Endometrial microvascular endothelial cells (primary cell): ENCODE measurements around the gene COL5A3. TPM values are rescaled to one million over a fixed set of nuclear protein-coding genes. Genes with fewer than 3 reads are reported as not detected.

Experiments used
- in situ Hi-C: cut with HindIII; loops from 2 replicates; pipeline ENCODE4 v1.10.0; 2017; ENCODE audit warnings: low sequenced_read_pairs, low pct_unique_long_range_greater_than_20kb; ENCODE audit errors: inconsistent ontology term
- total RNA-seq: library from RNA; depleted of rRNA; stranded (reverse); fragments of >200 nt; gene quantifications from one replicate; pipeline ENCODE4 v1.2.3, GENCODE V29; 2015; ENCODE audit errors: inconsistent ontology term

Gene COL5A3
- total RNA-seq, 1 donor from 2014 or later = 0.28 TPM

DNA sequence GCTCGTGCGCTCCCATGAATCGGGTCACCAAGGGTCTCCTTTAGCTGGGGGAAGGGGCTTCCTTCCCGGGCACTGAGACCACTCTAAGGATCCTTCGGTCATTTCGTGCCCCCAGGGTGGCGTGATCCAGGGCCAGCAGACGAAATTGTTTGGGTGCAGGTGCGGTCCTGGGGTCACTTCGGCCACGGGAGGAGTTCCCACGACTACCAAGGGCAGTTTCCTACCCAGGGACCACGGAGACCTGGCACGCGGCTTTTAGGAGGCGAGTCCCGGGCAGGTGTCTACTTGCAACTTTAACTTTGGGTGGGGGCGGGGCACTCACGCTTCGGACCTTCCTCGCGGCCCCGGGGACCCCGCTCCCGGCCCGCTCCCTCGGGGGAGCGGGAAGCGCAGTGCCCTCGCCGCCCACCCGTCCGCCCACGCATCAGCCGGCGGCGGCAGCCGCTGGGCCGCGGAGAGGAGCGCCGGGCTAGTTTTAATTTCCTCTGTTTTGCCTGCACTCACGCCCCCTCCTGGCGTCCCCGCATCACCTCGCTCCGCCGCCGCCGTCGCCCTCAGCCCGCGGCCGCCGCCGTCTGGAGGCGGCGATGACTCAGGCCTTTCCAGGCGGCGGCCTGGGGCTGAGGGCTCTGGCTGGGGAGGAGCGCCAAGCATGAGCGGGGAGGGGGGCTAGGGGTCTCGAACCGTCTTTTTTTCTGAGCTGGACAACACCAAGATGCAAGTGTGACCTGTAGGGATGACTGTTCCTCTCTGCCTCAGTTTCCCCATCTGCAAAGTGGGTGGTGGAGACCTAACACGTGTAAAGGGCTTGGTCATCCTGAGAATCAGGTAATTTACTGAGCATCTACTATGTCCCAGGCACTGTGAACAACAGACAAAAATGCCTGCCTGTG, 95.7 kb downstream of the COL5A3 start:
- in situ Hi-C loops = no loop called here

GRCh38 chr19:9914001-9914314, 96.3 kb downstream of the COL5A3 start:
- in situ Hi-C loops = no loop called here

DNA sequence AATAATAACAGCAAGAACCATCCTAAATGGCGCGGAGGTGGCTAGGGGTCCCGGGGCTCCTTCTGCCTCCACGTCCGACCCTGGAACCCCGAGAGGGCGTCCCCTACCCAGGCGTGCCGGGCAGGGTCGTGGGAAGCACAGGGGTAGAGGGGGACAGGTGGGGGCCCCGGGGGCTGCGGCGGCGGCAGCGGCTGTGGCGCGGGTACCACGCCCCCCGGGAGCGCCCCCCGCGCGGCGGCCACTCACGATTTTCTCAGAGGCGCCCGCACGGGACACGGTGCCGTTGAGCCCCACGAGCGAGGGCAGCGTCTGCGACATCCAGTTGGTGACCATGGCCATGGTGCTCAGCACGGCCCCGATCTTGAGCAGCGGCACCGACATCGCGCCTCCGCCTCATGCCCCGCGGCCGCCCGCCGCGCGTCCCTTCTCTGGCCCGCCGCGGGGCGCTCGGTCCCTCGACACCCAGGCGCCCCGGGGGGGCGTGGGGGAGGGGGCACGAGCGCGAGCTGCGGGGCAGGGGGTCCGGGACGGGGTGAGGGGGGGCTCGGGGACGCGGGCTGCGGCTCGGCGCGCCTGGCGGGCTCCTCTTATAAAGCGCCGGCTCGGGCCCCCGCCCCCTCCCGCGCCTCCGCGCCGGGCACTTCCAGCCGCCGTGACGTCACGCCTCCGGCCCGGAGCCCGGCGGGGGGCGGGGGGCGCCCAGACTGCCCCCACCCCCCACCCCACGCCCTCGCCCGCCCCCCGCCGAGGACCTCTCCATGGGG, 96.9 kb downstream of the COL5A3 start:
- in situ Hi-C loops = no loop called here

GRCh38 chr19:9912551-9913236, 97.6 kb downstream of the COL5A3 start:
- in situ Hi-C loops = no loop called here

DNA sequence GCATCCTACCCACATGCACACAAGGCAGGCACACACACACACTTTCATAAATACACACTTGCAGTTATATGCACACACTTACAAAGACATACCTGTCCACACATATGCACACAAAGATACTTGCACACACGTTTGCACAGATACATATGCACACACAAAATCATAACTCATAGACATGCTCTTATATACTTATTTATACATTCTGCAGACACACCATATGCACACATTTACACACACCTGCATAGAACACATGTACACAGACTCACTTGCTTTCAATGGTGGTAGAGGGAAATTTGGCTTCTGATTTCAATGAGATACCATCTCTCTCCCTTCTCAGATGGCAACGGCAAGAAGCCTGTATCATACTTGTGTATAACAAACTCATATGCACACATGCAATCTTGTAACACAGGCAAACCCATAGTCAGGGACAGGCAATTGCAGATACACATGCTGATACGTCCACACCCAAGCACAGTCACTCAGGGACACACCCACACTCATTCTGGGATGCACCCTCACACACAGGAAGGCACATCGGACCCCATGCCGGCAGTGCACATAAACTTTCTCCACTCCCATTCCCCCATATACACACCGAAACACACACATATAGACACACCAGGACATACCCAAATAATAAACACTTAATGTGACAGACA, 98.6 kb downstream of the COL5A3 start:
- in situ Hi-C loops = no loop called here

GRCh38 chr19:9910625-9911024, 99.7 kb downstream of the COL5A3 start:
- in situ Hi-C loops = no loop called here

Other genes with a start within 250 kb of the COL5A3 start
- gene ZNF846, start 241.8 kb downstream of the COL5A3 start, total RNA-seq = 6.5 TPM
- 25.6 TPM for gene FBXL12, start 191.4 kb downstream of the COL5A3 start, total RNA-seq
- 738 TPM for gene UBL5, start 182.6 kb downstream of the COL5A3 start, total RNA-seq
- gene PIN1, start 175.2 kb downstream of the COL5A3 start, total RNA-seq = 134 TPM
- not detected for gene OLFM2, start 74.0 kb downstream of the COL5A3 start, total RNA-seq
- not detected for gene RDH8, start 3.0 kb upstream of the COL5A3 start, total RNA-seq
- 22.1 TPM for gene SHFL, start 75.8 kb upstream of the COL5A3 start, total RNA-seq
- 0.09 TPM for gene ANGPTL6, start 92.2 kb upstream of the COL5A3 start, total RNA-seq
- gene PPAN, start 95.9 kb upstream of the COL5A3 start, total RNA-seq = 55.2 TPM
- gene P2RY11, start 101.2 kb upstream of the COL5A3 start, total RNA-seq = not detected
- gene EIF3G, start 109.4 kb upstream of the COL5A3 start, total RNA-seq = 277 TPM
- gene DNMT1, start 184.4 kb upstream of the COL5A3 start, total RNA-seq = 134 TPM
- 1.7 TPM for gene S1PR2, start 220.8 kb upstream of the COL5A3 start, total RNA-seq
- 117 TPM for gene MRPL4, start 241.7 kb upstream of the COL5A3 start, total RNA-seq